HG02943 (cell line): ENCODE data around the gene IFT81.
"Not testable (repeated sequence)": the region's sequence is repeated elsewhere in the genome, so short reads cannot be mapped to it uniquely, and the experiment has no call there.

Source experiments
- ATAC-seq: cut with Tn5 transposase; IDR thresholded peaks from one replicate; pipeline ENCODE4 v1.9.1; 2021; ENCODE audit warnings: mild to moderate bottlenecking, low read depth, moderate library complexity; ENCODE audit not compliant: unreplicated experiment

The IFT81 gene

GRCh38 chr12:110124269-110124995 is at the start of gene IFT81:
Gene IFT81 (plus strand): TSS chr12:110124357. CDS start chr12:110127381, 3,024 bp downstream.
- ATAC-seq, result peak; percentile 87

- ATAC-seq, result no peak
These were observed 48.3 kb upstream of the IFT81 start for GRCh38 chr12:110075880-110076279.

- ATAC-seq, result no peak
These were observed 46.4 kb upstream of the IFT81 start for GRCh38 chr12:110077800-110078199.

GRCh38 chr12:110079477-110080400 is 44.4 kb upstream of the IFT81 start:
- peak; percentile 66 for ATAC-seq

- ATAC-seq, result no peak
These were observed 43.7 kb upstream of the IFT81 start for GRCh38 chr12:110080410-110080809.

GRCh38 chr12:110084314-110085015 is 39.7 kb upstream of the IFT81 start:
- no peak for ATAC-seq

GRCh38 chr12:110088216-110088615 is 35.9 kb upstream of the IFT81 start:
- ATAC-seq, result not testable (repeated sequence)

- no peak for ATAC-seq
These were observed 35.2 kb upstream of the IFT81 start for GRCh38 chr12:110088936-110089335.

- ATAC-seq, result no peak
These were observed 33.7 kb upstream of the IFT81 start for GRCh38 chr12:110090266-110091135.

- ATAC-seq, result no peak
These were observed 32.9 kb upstream of the IFT81 start for GRCh38 chr12:110091136-110091711.

- no peak for ATAC-seq
These were observed 30.4 kb upstream of the IFT81 start for GRCh38 chr12:110093631-110094311.

- ATAC-seq, result peak; percentile 84
These were observed 23.7 kb upstream of the IFT81 start for GRCh38 chr12:110100315-110100970.

- no peak for ATAC-seq
These were observed 21.9 kb upstream of the IFT81 start for GRCh38 chr12:110102255-110102654.

GRCh38 chr12:110104188-110105094 is 19.7 kb upstream of the IFT81 start:
- no peak for ATAC-seq

GRCh38 chr12:110105159-110105558 is 19.0 kb upstream of the IFT81 start:
- no peak for ATAC-seq

GRCh38 chr12:110105986-110106385 is 18.2 kb upstream of the IFT81 start:
- ATAC-seq, result no peak
